ENCODE results near the gene RGS7.

- TF ChIP-seq CTCF (IDR thresholded peaks at IDR 0.05) (no peak), POLR2A (IDR thresholded peaks at IDR 0.05) (no peak)
These were observed 50.7 kb downstream of the RGS7 start for GRCh38 chr1:241306125-241306790.

Measured in Peyer's patch (tissue), 4 donors.